Tibial artery (tissue), 4 donors: ENCODE data around the gene RNU1-2.
"Not testable (repeated sequence)": the region's sequence is repeated elsewhere in the genome, so short reads cannot be mapped to it uniquely, and the experiment has no call there.

Source experiments
- DNase-seq, 2 donors: peaks; one replicate each; pipeline ENCODE4 v3.0.0-alpha.2; 2019
- H3K27ac ChIP-seq, 2 donors: fragments of 200-600 bp; sonication (generic) in 1 of 2; 1 replicate in 1 of 2; 2 replicates in 1 of 2; pipeline ENCODE4 v1.5.1; 2018 to 2019; ENCODE audit warnings: mild to moderate bottlenecking in 1 of 2
- H3K27me3 ChIP-seq, 2 donors: fragments of 200-600 bp; sonication (generic) in 1 of 2; one replicate each; pipeline versions ENCODE4 v1.5.1 to v1.6.0; 2016 to 2019
- H3K36me3 ChIP-seq, 3 donors: fragments of 200-600 bp; sonication (generic) in 2 of 3; one replicate each; pipeline ENCODE4 v1.5.1; 2016 to 2019; ENCODE audit warnings: mild to moderate bottlenecking in 2 of 3
- H3K4me1 ChIP-seq, 4 donors: fragments of 200-600 bp; sonication (generic) in 2 of 4; 1 replicate in 3 of 4; 2 replicates in 1 of 4; pipeline ENCODE4 v1.5.1; 2016 to 2019
- H3K4me3 ChIP-seq, 2 donors: fragments of 200-600 bp; sonication (generic) in 1 of 2; 1 replicate in 1 of 2; 2 replicates in 1 of 2; pipeline ENCODE4 v1.5.1; 2018 to 2019; ENCODE audit warnings: mild to moderate bottlenecking in 2 of 2
- H3K9me3 ChIP-seq, 3 donors: fragments of 200-600 bp; sonication (generic) in 1 of 3; one replicate each; pipeline ENCODE4 v1.5.1; 2016 to 2019
- intact Hi-C: fragments of 100-400 bp; cut with DNase I; formaldehyde crosslinking; loops from one replicate; pipeline ENCODE4 v1.15.0; 2023; ENCODE audit warnings: low total_unique reads

RNU1-2 gene

DNA sequence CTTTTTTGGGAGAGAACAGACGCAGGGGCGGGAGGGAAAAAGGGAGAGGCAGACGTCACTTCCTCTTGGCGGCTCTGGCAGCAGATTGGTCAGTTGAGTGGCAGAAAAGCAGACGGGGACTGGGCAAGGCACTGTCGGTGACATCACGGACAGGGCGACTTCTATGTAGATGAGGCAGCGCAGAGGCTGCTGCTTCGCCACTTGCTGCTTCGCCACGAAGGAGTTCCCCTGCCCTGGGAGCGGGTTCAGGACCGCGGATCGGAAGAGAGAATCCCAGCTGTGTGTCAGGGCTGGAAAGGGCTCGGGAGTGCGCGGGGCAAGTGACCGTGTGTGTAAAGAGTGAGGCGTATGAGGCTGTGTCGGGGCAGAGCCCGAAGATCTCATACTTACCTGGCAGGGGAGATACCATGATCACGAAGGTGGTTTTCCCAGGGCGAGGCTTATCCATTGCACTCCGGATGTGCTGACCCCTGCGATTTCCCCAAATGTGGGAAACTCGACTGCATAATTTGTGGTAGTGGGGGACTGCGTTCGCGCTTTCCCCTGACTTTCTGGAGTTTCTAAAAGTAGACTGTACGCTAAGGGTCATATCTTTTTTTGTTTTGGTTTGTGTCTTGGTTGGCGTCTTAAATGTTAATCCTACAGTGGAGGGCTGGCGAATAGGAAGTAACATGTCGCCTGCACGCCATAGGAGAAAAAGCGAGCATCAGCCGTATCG is at the start of gene RNU1-2:
RNU1-2 (plus strand) TSS at position 383 of the 718 bp plus-strand sequence.
- H3K4me1 ChIP-seq, H3K36me3 ChIP-seq, intact Hi-C loops, H3K27me3 ChIP-seq, H3K9me3 ChIP-seq: not testable (repeated sequence)
- Histone ChIP-seq H3K4me3 (peak within 1 kb of the TSS; percentile 40 to 43), H3K27ac (peak within 1 kb of the TSS; percentile 79 to 85)
- peak; percentile 89 to 97 for DNase-seq

GRCh38 chr1:16856201-16856600 is 39.6 kb upstream of the RNU1-2 start:
- H3K4me1 ChIP-seq, H3K4me3 ChIP-seq, H3K27me3 ChIP-seq, H3K9me3 ChIP-seq, H3K36me3 ChIP-seq, intact Hi-C loops, DNase-seq, H3K27ac ChIP-seq: not testable (repeated sequence)

- H3K27ac ChIP-seq, H3K4me3 ChIP-seq, H3K9me3 ChIP-seq, H3K27me3 ChIP-seq, intact Hi-C loops, DNase-seq, H3K4me1 ChIP-seq, H3K36me3 ChIP-seq: not testable (repeated sequence)
These were observed 36.4 kb upstream of the RNU1-2 start for GRCh38 chr1:16859167-16860041.

GRCh38 chr1:16860048-16860447 is 35.7 kb upstream of the RNU1-2 start:
- H3K9me3 ChIP-seq, H3K27me3 ChIP-seq, H3K4me1 ChIP-seq, DNase-seq, H3K36me3 ChIP-seq, intact Hi-C loops, H3K4me3 ChIP-seq, H3K27ac ChIP-seq: not testable (repeated sequence)

DNA sequence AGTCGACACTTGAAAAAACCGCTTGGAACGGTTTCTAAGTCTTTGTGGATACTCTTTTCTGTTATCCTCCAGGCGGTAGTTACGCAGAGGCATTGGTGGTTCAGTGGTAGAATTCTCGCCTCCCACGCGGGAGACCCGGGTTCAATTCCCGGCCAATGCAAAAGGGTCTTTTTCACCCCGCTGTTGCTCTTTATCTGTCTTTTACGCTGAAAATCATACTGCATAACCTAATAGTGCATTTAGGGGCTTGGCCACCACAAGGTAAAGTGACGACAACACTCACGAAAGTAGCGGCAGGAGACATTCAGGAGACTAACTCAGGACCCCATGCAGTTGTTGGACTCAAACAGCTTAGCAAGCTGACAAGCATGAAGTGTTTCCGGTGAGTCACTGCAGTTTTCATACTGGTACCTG is 33.9 kb upstream of the RNU1-2 start:
- H3K4me3 ChIP-seq, H3K27me3 ChIP-seq, DNase-seq, H3K36me3 ChIP-seq, H3K9me3 ChIP-seq, H3K4me1 ChIP-seq, H3K27ac ChIP-seq, intact Hi-C loops: not testable (repeated sequence)

GRCh38 chr1:16862415-16862814 is 33.4 kb upstream of the RNU1-2 start:
- H3K4me3 ChIP-seq, intact Hi-C loops, H3K36me3 ChIP-seq: not testable (repeated sequence)

GRCh38 chr1:16863024-16863423 is 32.8 kb upstream of the RNU1-2 start:
- intact Hi-C loops, H3K27me3 ChIP-seq, H3K27ac ChIP-seq, H3K9me3 ChIP-seq, H3K4me3 ChIP-seq, H3K36me3 ChIP-seq, H3K4me1 ChIP-seq, DNase-seq: not testable (repeated sequence)

More at GRCh38 chr1:16862415-16862814, 33.4 kb upstream of the RNU1-2 start:
- not testable (repeated sequence) for H3K27me3 ChIP-seq, H3K27ac ChIP-seq, DNase-seq, H3K4me1 ChIP-seq, H3K9me3 ChIP-seq

DNA sequence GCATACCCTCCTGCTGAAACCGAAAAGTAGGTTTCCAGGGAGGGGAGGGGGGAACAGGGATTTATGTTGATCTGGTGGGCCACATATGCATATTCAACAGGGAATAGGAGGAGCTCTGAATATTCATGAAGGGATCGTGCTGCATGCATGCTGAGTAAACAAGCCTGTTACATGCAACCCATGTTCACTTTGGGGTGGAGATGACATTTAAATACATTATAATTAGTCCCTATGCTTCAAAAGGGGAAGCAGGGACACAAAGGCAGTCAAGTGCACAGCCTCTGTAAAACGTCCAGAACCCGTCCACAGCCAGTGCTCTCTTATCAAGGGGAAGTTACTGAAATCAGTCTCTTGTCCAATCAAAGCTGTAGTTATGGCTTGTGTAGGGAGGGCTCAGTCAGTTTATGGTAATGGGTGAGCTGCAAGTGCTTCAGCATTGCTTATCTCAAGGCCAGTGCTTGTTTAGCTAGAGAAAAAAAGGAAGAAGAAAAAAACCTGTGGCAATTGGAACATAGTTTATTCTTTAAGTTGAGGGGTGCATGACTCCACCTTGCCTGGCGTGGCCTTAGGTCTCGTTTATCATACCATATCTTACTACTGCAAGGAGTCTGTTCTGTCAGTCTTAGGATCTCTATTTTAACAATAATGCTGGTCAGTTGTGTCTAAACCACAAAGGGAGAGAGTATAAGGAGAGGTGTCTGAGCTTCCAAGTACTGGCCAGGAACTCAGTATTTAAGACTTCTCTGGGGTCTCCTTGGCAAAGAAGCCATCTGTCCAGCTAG is 28.7 kb upstream of the RNU1-2 start:
- H3K9me3 ChIP-seq, H3K27ac ChIP-seq, intact Hi-C loops, H3K36me3 ChIP-seq, H3K4me1 ChIP-seq, H3K4me3 ChIP-seq, DNase-seq: not testable (repeated sequence)
- peaks cover 0 to 16% of the 10 kb centered on the region in 2 donors for H3K27me3 ChIP-seq

- H3K4me1 ChIP-seq, H3K36me3 ChIP-seq, intact Hi-C loops, H3K27ac ChIP-seq, DNase-seq, H3K9me3 ChIP-seq, H3K4me3 ChIP-seq: not testable (repeated sequence)
- H3K27me3 ChIP-seq: peaks cover 0 to 26% of the 10 kb centered on the region in 2 donors
These were observed 27.0 kb upstream of the RNU1-2 start for GRCh38 chr1:16868787-16869186.

GRCh38 chr1:16869996-16870395 is 25.8 kb upstream of the RNU1-2 start:
- H3K27me3 ChIP-seq: peaks cover 0 to 29% of the 10 kb centered on the region in 2 donors
- DNase-seq, H3K36me3 ChIP-seq, H3K27ac ChIP-seq, intact Hi-C loops, H3K4me1 ChIP-seq, H3K4me3 ChIP-seq, H3K9me3 ChIP-seq: not testable (repeated sequence)

GRCh38 chr1:16871171-16871570 is 24.6 kb upstream of the RNU1-2 start:
- intact Hi-C loops, H3K4me1 ChIP-seq, H3K27ac ChIP-seq, H3K9me3 ChIP-seq, H3K36me3 ChIP-seq, H3K4me3 ChIP-seq: not testable (repeated sequence)
- peaks cover 0 to 40% of the 10 kb centered on the region in 2 donors for H3K27me3 ChIP-seq
- DNase-seq: peak in 1 of 2 donors; percentile 62

DNA sequence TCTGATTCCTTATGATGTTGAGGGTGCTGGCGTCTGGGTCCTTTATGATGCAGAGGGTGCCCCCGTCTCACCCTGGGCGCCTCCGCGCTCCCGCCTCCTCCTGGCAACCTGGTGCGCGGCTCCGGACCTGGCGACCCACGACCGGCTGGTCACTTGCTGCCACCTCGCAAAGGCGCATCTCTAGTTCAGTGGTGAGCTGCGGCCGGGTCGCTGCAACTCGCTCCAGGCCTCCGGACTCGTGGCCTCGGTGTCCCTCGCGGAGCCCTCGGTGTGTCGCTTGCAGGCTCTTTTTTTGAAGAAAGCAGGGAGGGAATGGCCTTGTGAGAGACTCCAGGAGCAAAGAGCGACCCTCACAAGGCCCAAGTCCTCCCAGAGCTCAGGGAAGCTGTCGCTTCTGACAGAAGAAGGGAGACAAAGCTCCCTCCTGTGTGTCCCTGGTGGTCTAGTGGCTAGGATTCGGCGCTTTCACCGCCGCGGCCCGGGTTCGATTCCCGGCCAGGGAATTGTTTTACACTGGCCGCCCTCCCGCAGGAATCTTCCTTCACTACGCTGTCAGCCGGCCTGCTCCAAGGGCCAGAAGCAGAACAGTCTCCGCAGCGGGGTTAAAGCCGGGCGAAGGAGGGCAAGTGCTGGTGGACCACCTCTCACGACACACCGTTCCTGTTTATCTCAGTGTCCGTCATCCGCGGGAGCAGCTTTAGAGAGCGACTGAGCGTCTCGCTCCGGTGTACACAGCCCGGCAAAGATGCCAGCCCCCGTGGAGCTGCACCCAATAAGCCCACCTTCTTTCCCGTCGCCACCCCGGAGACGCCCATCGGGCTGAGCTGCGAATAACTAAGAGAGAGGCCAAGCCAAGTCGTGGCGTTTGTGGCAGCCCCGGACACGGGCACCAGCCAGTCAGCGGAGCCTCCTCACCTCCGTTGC is 23.4 kb upstream of the RNU1-2 start:
- peaks cover 0 to 50% of the 10 kb centered on the region in 2 donors for H3K27me3 ChIP-seq
- H3K4me3 ChIP-seq: peak overlapping the region; percentile 30 to 39
- H3K4me1 ChIP-seq, intact Hi-C loops, H3K9me3 ChIP-seq, H3K36me3 ChIP-seq, H3K27ac ChIP-seq: not testable (repeated sequence)
- peak; percentile 51 to 79 for DNase-seq
